K562 (cell line): Measurements from ENCODE around the gene POLA1. TPM values are rescaled to one million over a fixed set of nuclear protein-coding genes. Genes with fewer than 3 reads are reported as not detected.

ENCODE experiments used
- ATAC-seq: fragments of 200-7000 bp; cut with Tn5 transposase; 3 replicates; pipeline ENCODE4 v1.9.1; 2020; ENCODE audit warnings: moderate library complexity
- BruUV-seq: library from RNA; stranded (reverse); fragments of 400-500 nt; replicated peaks from 2 replicates; lab custom pipeline; 2021; lab: Mats Ljungman, UMichigan
- CTCF ChIA-PET: fragments of 300-600 bp; formaldehyde crosslinking; extraction: SDS; loops from one replicate; lab custom pipeline; 2021; ENCODE audit warnings: low intra/inter-chr PET ratio; lab: Yijun Ruan, JAX
- POLR2A ChIA-PET: fragments of 300-600, 350-650 bp; sonication (Branson Sonifier 250); formaldehyde crosslinking; extraction: SDS; loops from one replicate; lab custom pipeline; 2021; ENCODE audit warnings: antibody characterized with exemption, inconsistent platforms; lab: Yijun Ruan, JAX
- DNase-seq, 4 experiments: peaks; one replicate each; pipeline versions ENCODE4 v3.0.0 to v3.0.0-alpha.2; 2011 to 2018; ENCODE audit warnings: low spot score in 3 of 4, mixed read lengths in 3 of 4; ENCODE audit errors: extremely low read depth in 1 of 4
- FAIRE-seq: peaks from 2 replicates; lab custom pipeline; 2011; peaks lifted over from hg19 to GRCh38; lab: Jason Lieb, UNC
- H2AFZ ChIP-seq: 2 replicates; pipeline ENCODE4 v1.6.0; 2011; ENCODE audit warnings: low read depth, low read length, control low read depth, inconsistent platforms
- H3K27ac ChIP-seq: fragments of 200-600 bp; 3 replicates; pipeline ENCODE4 v1.8.0; 2011; ENCODE audit warnings: low read depth, mild to moderate bottlenecking, control low read depth, inconsistent platforms, low read length, moderate library complexity, mixed read lengths; ENCODE audit errors: extremely low read depth
- H3K27me3 ChIP-seq, 2 experiments: fragments of 300-600 bp in 1 of 2; 2 replicates in 1 of 2; 3 replicates in 1 of 2; pipeline versions ENCODE4 v1.6.0 to v1.8.0; 2011; ENCODE audit warnings: inconsistent platforms in 2 of 2, low read length in 2 of 2, mild to moderate bottlenecking in 1 of 2, mixed read lengths in 1 of 2, moderate library complexity in 1 of 2; ENCODE audit not compliant: control insufficient read depth in 2 of 2, insufficient read depth in 2 of 2
- H3K36me3 ChIP-seq: fragments of 300-600 bp; 3 replicates; pipeline ENCODE4 v1.8.0; 2011; ENCODE audit warnings: mild to moderate bottlenecking, low read length, inconsistent platforms; ENCODE audit not compliant: control insufficient read depth, insufficient read depth
- H3K4me1 ChIP-seq, 2 experiments: fragments of 200-600 bp in 1 of 2; replicated peaks in 1 of 2; 2 replicates in 1 of 2; 3 replicates in 1 of 2; pipeline versions ENCODE4 v1.5.1 to v1.8.0; 2011; ENCODE audit warnings: inconsistent platforms in 2 of 2, low read length in 2 of 2, mild to moderate bottlenecking in 1 of 2, mixed read lengths in 1 of 2, moderate library complexity in 1 of 2; ENCODE audit not compliant: control insufficient read depth in 2 of 2, insufficient read depth in 2 of 2
- H3K4me2 ChIP-seq: 2 replicates; pipeline ENCODE4 v1.6.1; 2011; ENCODE audit warnings: low read length, control low read depth, inconsistent platforms, mixed read lengths; ENCODE audit not compliant: insufficient read depth
- H3K4me3 ChIP-seq: fragments of 200-600 bp; sonication (generic), shearing (Covaris generic); 2 replicates; pipeline ENCODE4 v1.5.1; 2016; ENCODE audit warnings: control low read depth, inconsistent platforms
- H3K79me2 ChIP-seq: fragments of 200-600 bp; 3 replicates; pipeline ENCODE4 v1.8.0; 2011; ENCODE audit warnings: low read length, inconsistent platforms; ENCODE audit not compliant: control insufficient read depth, insufficient read depth
- H3K9ac ChIP-seq, 2 experiments: 2 replicates each; pipeline versions ENCODE4 v1.6.0 to v1.6.1; 2011; ENCODE audit warnings: low read depth in 2 of 2, low read length in 2 of 2, control low read depth in 1 of 2, inconsistent platforms in 1 of 2, mild to moderate bottlenecking in 1 of 2, mixed read lengths in 1 of 2; ENCODE audit not compliant: insufficient read depth in 1 of 2
- H3K9me1 ChIP-seq: one replicate; pipeline ENCODE4 v1.6.0; 2011; ENCODE audit warnings: inconsistent platforms, mild to moderate bottlenecking, low read length, moderate library complexity; ENCODE audit not compliant: control insufficient read depth, insufficient read depth
- H3K9me3 ChIP-seq: replicated peaks from 2 replicates; pipeline ENCODE4 v1.5.1; 2011; ENCODE audit warnings: low read depth, low read length, inconsistent platforms; ENCODE audit not compliant: control insufficient read depth, insufficient read depth
- H4K20me1 ChIP-seq: replicated peaks from 2 replicates; pipeline ENCODE4 v1.6.1; 2011; ENCODE audit warnings: low read length, inconsistent platforms, mixed read lengths; ENCODE audit not compliant: control insufficient read depth, insufficient read depth
- BACH1 ChIP-seq: fragments of 200-800 bp; sonication (Bioruptor generic); IDR thresholded peaks from 2 replicates; pipeline ENCODE4 v1.6.1; 2016; ENCODE audit warnings: missing genetic modification characterization, missing compliant biosample characterization
- DPF2 ChIP-seq: fragments of 450-650 bp; IDR thresholded peaks from 2 replicates; pipeline ENCODE4 v1.6.1; 2016
- ETS2 ChIP-seq: IDR thresholded peaks from 2 replicates; pipeline ENCODE4 v1.6.1; 2016; ENCODE audit warnings: borderline replicate concordance, missing genetic modification characterization, mild to moderate bottlenecking, moderate library complexity, missing compliant biosample characterization; ENCODE audit not compliant: poor library complexity, severe bottlenecking
- MCM3 ChIP-seq: fragments of 450-650 bp; IDR thresholded peaks from 2 replicates; pipeline ENCODE4 v1.6.1; 2016
- PML ChIP-seq: IDR thresholded peaks from 2 replicates; pipeline ENCODE4 v1.6.1; 2012; ENCODE audit warnings: low read length, inconsistent platforms
- POLR2B ChIP-seq: fragments of 450-650 bp; IDR thresholded peaks from 2 replicates; pipeline ENCODE4 v1.6.1; 2018; ENCODE audit warnings: low read depth; ENCODE audit not compliant: partially characterized antibody
- PYGO2 ChIP-seq: fragments of 450-650 bp; IDR thresholded peaks from 2 replicates; pipeline ENCODE4 v1.6.1; 2016; ENCODE audit warnings: mild to moderate bottlenecking, missing genetic modification characterization, moderate library complexity, missing compliant biosample characterization
- SPI1 ChIP-seq: IDR thresholded peaks from 2 replicates; pipeline ENCODE4 v1.6.1; 2011; ENCODE audit warnings: low read depth, low read length, control low read depth, borderline replicate concordance
- SRSF3 ChIP-seq: fragments of 200-400 bp; formaldehyde crosslinking; IDR thresholded peaks from 2 replicates; pipeline ENCODE4 v1.6.1; 2016; ENCODE audit warnings: mild to moderate bottlenecking, low read length, moderate library complexity; ENCODE audit not compliant: insufficient read depth
- TAF1 ChIP-seq: IDR thresholded peaks from 2 replicates; pipeline ENCODE4 v1.6.1; 2011; ENCODE audit warnings: mild to moderate bottlenecking, low read length, moderate library complexity; ENCODE audit not compliant: insufficient read depth, control insufficient read depth, severe bottlenecking; ENCODE audit errors: extremely low read depth
- TCF7L2 ChIP-seq: fragments of 150-350 bp; IDR thresholded peaks from 2 replicates; pipeline ENCODE4 v1.6.1; 2016; ENCODE audit warnings: low read depth, mild to moderate bottlenecking, low read length, moderate library complexity
- TFAM ChIP-seq: fragments of 250-450 bp; sonication (Bioruptor Pico); conservative IDR thresholded peaks from 2 replicates; pipeline ENCODE4 v1.5.0; 2021; ENCODE audit warnings: mild to moderate bottlenecking, moderate library complexity
- TFE3 ChIP-seq: fragments of 450-650 bp; formaldehyde crosslinking; IDR thresholded peaks from 2 replicates; pipeline ENCODE4 v1.4.0; 2020; ENCODE audit warnings: mild to moderate bottlenecking, mixed read lengths
- ZEB2 ChIP-seq: fragments of 450-650 bp; IDR thresholded peaks from 2 replicates; pipeline ENCODE4 v1.6.1; 2016
- ZNF175 ChIP-seq: fragments of 200-800 bp; sonication (Bioruptor generic); IDR thresholded peaks from 2 replicates; pipeline ENCODE4 v1.6.1; 2016; ENCODE audit warnings: low read depth, mild to moderate bottlenecking, missing genetic modification characterization, missing compliant biosample characterization
- ZNF277 ChIP-seq: fragments of 250-450 bp; sonication (Bioruptor Pico); IDR thresholded peaks from 2 replicates; pipeline ENCODE4 v1.8.0; 2022; ENCODE audit warnings: inconsistent platforms, mild to moderate bottlenecking, moderate library complexity, borderline replicate concordance
- WGBS: fragments of 100-300 bp; shearing (Covaris generic); methylation state at CpG from one replicate; pipeline ENCODE4 v1.1.6; 2016; ENCODE audit warnings: low coverage, mixed read lengths; ENCODE audit not compliant: insufficient coverage; ENCODE audit errors: missing lambda C conversion rate; 5-methylcytosine and 5-hydroxymethylcytosine counted together
- in situ Hi-C: fragments of 300-500 bp; cut with MboI; formaldehyde crosslinking; loops from 4 replicates; pipeline ENCODE4 v1.15.0; 2018; ENCODE audit warnings: inconsistent platforms, mixed read lengths
- intact Hi-C: fragments of 100-400 bp; cut with micrococcal nuclease; formaldehyde crosslinking; loops from 2 replicates; pipeline ENCODE4 v1.14.2; 2022
- polyA plus RNA-seq, 8 experiments: library from polyadenylated mRNA; depleted of rRNA in 4 of 8; stranded (reverse) in 5 of 8; unstranded in 3 of 8; fragments of >200 nt; fragmentation: Nextera tagmentation in 2 of 8; fragmentation: Illumina TruSeq in 1 of 8; extraction: Ambion mirVana in 2 of 8; extraction: Trizol in 1 of 8; gene quantifications; 2 replicates each; pipeline versions ENCODE4 v1.2.1 to v1.2.3, GENCODE V29; 2011 to 2014; ENCODE audit warnings: inconsistent platforms in 1 of 8, missing spikeins in 1 of 8
- total RNA-seq, 7 experiments: library from RNA; depleted of rRNA in 6 of 7; stranded (reverse); fragments of >200 nt in 6 of 7; fragmentation: Illumina TruSeq in 2 of 7; extraction: Trizol in 2 of 7; gene quantifications; 2 replicates each; pipeline versions ENCODE4 v1.2.1 to v1.2.3, GENCODE V29; 2011 to 2021; ENCODE audit warnings: low replicate concordance in 1 of 7

POLA1 gene
- total and polyA plus RNA-seq, 9 of the 15 experiments (the other 6 are each of a cell fraction or from before 2014, with no cell fraction given), result 8.6 to 48.4 (median 27.4) TPM

GRCh38 chrX:24900234-24900633 lies 206.5 kb downstream of the POLA1 start:
- ChIA-PET CTCF (no interaction called here), POLR2A (no interaction called here)
- FAIRE-seq (no peak), DNase-seq (no peak), ATAC-seq (no peak)
- Histone ChIP-seq H3K9me1 (no peaks in the 10 kb centered on the region), H3K9ac (no peak overlapping the region), H3K4me3 (no peak overlapping the region), H3K4me2 (no peak overlapping the region), H4K20me1 (no peaks in the 10 kb centered on the region), H2AFZ (no peak overlapping the region), H3K27ac (no peak overlapping the region), H3K4me1 (no peaks in the 10 kb centered on the region), H3K27me3 (no peaks in the 10 kb centered on the region), H3K9me3 (no peaks in the 10 kb centered on the region), H3K79me2 (no peaks in the 10 kb centered on the region), H3K36me3 (peaks cover 29% of the 10 kb centered on the region; the same call in 2 of the 3 replicates)
- 100% methylated on average over 1 of the region's 1 CpG for WGBS
- no TSS peak for BruUV-seq
- no peak for TF ChIP-seq ETS2 (tag)
- TF ChIP-seq TFAM (CRISPR knock-in tag), result no peak
- no peak for TF ChIP-seq ZEB2
- TF ChIP-seq BACH1, result no peak
- no peak for TF ChIP-seq ZNF277 (CRISPR knock-in tag)
- no peak for TF ChIP-seq TFE3
- no peak for TF ChIP-seq TCF7L2
- no peak for TF ChIP-seq ZNF175 (CRISPR knock-in tag)
- no peak for TF ChIP-seq PML
- no peak for TF ChIP-seq MCM3
- TF ChIP-seq SRSF3, result no peak
- no peak for TF ChIP-seq PYGO2 (tag)
- TF ChIP-seq SPI1, result no peak
- TF ChIP-seq POLR2B, result no peak
- no peak for TF ChIP-seq DPF2
- TF ChIP-seq TAF1, result no peak
- intact Hi-C loops, result no loop called here
- in situ Hi-C loops, result no loop called here
